Prostate gland (tissue), 2 donors: Measurements from ENCODE around the gene PTDSS2. TPM values are rescaled to one million over a fixed set of nuclear protein-coding genes. Genes with fewer than 3 reads are reported as not detected.

Source experiments
- DNase-seq: peaks from one replicate; pipeline ENCODE4 v3.0.0-alpha.2; 2019; ENCODE audit warnings: low spot score
- H3K27ac ChIP-seq, 2 donors: fragments of 200-600 bp; sonication (generic); 2 replicates each; pipeline ENCODE4 v1.5.1; 2017 to 2019
- H3K27me3 ChIP-seq: fragments of 200-600 bp; sonication (generic); replicated peaks from 2 replicates; pipeline ENCODE4 v1.5.1; 2019; ENCODE audit not compliant: insufficient read depth
- H3K36me3 ChIP-seq, 2 donors: fragments of 200-600 bp; sonication (generic); 1 replicate in 1 of 2; 2 replicates in 1 of 2; pipeline versions ENCODE4 v1.5.1 to v1.8.1; 2017 to 2019
- H3K4me1 ChIP-seq: fragments of 200-600 bp; sonication (generic); replicated peaks from 2 replicates; pipeline ENCODE4 v1.5.1; 2019
- H3K4me3 ChIP-seq, 2 donors: fragments of 200-600 bp; sonication (generic); 2 replicates each; pipeline ENCODE4 v1.5.1; 2017 to 2019
- H3K9me3 ChIP-seq: fragments of 200-600 bp; sonication (generic); 2 replicates; pipeline ENCODE4 v1.5.1; 2017
- CTCF ChIP-seq, 4 experiments: fragments of 200-600 bp in 2 of 4; fragments of 450-650 bp in 2 of 4; sonication (generic) in 2 of 4; IDR thresholded peaks; 1 replicate in 3 of 4; 2 replicates in 1 of 4; pipeline ENCODE4 v1.5.1; 2016 to 2019; ENCODE audit warnings: antibody characterized with exemption in 4 of 4, mild to moderate bottlenecking in 2 of 4, moderate library complexity in 2 of 4
- POLR2A ChIP-seq: fragments of 450-650 bp; IDR thresholded peaks from one replicate; pipeline ENCODE4 v1.6.1; 2016; ENCODE audit warnings: antibody characterized with exemption, mild to moderate bottlenecking
- POLR2AphosphoS5 ChIP-seq: sonication (generic); formaldehyde crosslinking; IDR thresholded peaks from one replicate; pipeline ENCODE4 v1.6.1; 2017; ENCODE audit warnings: antibody characterized with exemption
- WGBS: methylation state at CpG from one replicate; pipeline ENCODE4 v1.1.5; 2018; 5-methylcytosine and 5-hydroxymethylcytosine counted together
- intact Hi-C: fragments of 100-400 bp; cut with DNase I; formaldehyde crosslinking; loops from one replicate; pipeline ENCODE4 v1.14.2; 2022
- total RNA-seq, 2 donors: library from RNA; depleted of rRNA; stranded (reverse); fragments of >200 nt; gene quantifications; one replicate each; pipeline ENCODE4 v1.1.0, GENCODE V29; 2016

Gene PTDSS2
- total RNA-seq, 2 donors from 2014 or later, result 46.3 to 50.3 TPM

DNA sequence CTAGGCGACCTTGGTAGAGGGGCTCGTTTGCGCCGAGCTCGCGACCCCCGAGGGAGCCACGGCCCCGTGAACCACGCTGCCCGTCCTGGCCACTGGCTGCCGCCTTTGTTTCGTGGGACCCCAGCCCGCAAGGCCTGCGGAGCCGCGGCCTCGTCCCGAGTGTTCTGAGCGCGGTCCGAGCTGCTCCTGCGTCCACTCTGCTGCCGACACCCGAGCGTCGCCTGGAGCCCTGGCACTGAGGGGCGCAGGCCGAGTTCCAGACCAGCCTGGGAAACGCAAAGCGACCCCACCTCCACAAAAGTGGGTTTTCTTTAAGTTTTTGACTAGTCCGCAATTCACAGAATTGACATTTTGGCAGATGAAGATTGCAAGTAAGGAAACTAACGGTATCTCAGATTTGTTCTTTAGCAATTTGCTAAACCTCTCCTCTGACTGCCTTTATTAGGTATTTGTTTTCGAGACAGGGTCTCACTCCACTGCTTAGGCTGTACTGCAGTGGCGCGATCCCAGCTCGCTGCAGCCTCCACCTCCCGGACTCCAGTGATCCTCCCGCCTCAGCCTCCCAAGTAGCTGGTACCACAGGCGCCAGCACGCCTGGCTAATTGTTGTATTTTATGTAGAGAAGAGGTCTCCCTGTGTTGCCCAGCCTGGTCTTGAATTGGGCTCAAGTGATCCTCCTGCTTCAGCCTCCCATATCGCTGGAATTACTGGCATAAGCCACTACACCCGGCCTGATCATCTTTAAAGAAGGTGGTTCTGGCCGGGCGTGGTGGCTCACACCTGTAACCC, 57.8 kb downstream of the PTDSS2 start:
- peaks cover 14% of the 10 kb centered on the region for H3K4me1 ChIP-seq
- TF ChIP-seq POLR2AphosphoS5 (no peak), POLR2A (no peak), CTCF (IDR thresholded peaks at IDR 0.05) (no peak)
- H3K27me3 ChIP-seq, result no peaks in the 10 kb centered on the region
- intact Hi-C loops, result loop anchor here (5.0 to 10.0 kb wide), 2 partner anchors 101 to 273 kb away; partner anchors contain the start of genes PSMD13 and SIRT3
- 33% methylated on average over 45 of the region's 45 CpGs for WGBS
- DNase-seq, result no peak
- peak overlapping the region; percentile 79 to 92 for H3K4me3 ChIP-seq
- no peaks in the 10 kb centered on the region for H3K9me3 ChIP-seq
- H3K36me3 ChIP-seq, result no peaks in the 10 kb centered on the region
- H3K27ac ChIP-seq, result peak overlapping the region; percentile 99

GRCh38 chr11:508956-509355, 58.9 kb downstream of the PTDSS2 start:
- Histone ChIP-seq H3K36me3 (no peaks in the 10 kb centered on the region), H3K9me3 (no peaks in the 10 kb centered on the region), H3K4me3 (no peak overlapping the region), H3K4me1 (peaks cover 14% of the 10 kb centered on the region), H3K27ac (no peak overlapping the region), H3K27me3 (no peaks in the 10 kb centered on the region)
- intact Hi-C loops, result loop anchor here (5.0 to 10.0 kb wide), 2 partner anchors 102 to 274 kb away; partner anchors contain the start of genes PSMD13 and SIRT3
- WGBS, result 84% methylated on average over 5 of the region's 5 CpGs
- no peak for DNase-seq
- TF ChIP-seq CTCF (IDR thresholded peaks at IDR 0.05), result no peak
- no peak for TF ChIP-seq POLR2A
- TF ChIP-seq POLR2AphosphoS5, result no peak

DNA sequence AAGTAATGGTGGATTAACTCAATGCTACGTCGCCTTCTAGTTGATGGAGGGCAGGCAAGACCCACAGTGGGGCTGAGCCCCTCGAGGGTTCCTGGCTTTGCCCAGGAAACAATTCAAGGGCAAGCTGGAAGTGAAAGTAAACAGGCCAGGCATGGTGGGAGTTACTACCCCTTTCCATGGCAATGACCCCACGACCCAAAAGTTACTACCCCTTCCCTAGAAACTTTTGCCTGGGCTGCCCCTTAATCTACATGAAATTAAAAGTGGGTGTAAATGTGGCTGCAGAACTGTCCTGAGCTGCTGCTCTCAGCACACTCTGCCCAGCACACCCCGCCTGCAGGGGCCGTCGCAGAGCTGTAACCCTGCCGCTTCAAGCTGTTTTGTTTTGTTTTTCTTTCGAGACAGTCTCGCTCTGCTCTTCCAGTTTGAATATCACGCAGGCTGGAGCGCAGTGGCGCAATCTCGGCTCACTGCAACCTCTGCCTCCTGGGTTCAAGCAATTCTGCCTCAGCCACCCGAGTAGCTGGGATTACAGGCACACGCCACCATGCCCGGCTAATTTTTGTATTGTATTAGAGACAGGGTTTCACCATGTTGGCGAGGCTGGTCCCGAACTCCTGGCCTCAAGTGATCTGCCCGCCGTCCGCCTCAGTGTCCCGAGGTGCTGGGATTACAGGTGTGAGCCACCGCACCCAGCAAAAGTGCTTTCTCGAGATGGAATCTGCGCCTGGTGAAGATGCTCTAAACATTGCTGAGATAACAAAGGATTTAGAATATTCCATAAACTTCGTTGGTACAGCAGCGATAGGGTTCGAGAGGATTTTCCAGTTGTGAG, 62.9 kb downstream of the PTDSS2 start:
- peaks cover 2% of the 10 kb centered on the region for H3K4me1 ChIP-seq
- no peak overlapping the region for H3K27ac ChIP-seq
- H3K27me3 ChIP-seq, result no peaks in the 10 kb centered on the region
- 93% methylated on average over 29 of the region's 29 CpGs for WGBS
- intact Hi-C loops, result no loop called here
- no peak overlapping the region for H3K4me3 ChIP-seq
- H3K36me3 ChIP-seq, result no peaks in the 10 kb centered on the region
- DNase-seq, result no peak
- TF ChIP-seq CTCF (IDR thresholded peaks at IDR 0.05), result no peak
- no peak for TF ChIP-seq POLR2A
- TF ChIP-seq POLR2AphosphoS5, result no peak
- no peaks in the 10 kb centered on the region for H3K9me3 ChIP-seq

GRCh38 chr11:514606-515005, 64.5 kb downstream of the PTDSS2 start:
- H3K4me1 ChIP-seq, result no peaks in the 10 kb centered on the region
- TF ChIP-seq POLR2AphosphoS5 (no peak), CTCF (IDR thresholded peaks at IDR 0.05) (no peak), POLR2A (no peak)
- intact Hi-C loops, result loop anchor here (5.0 kb wide), 1 partner anchor 62 kb away; the partner anchor contains the start of gene PTDSS2
- H3K9me3 ChIP-seq, result no peaks in the 10 kb centered on the region
- WGBS, result 80% methylated on average over 10 of the region's 10 CpGs
- no peaks in the 10 kb centered on the region for H3K27me3 ChIP-seq
- no peaks in the 10 kb centered on the region for H3K36me3 ChIP-seq
- H3K27ac ChIP-seq, result peak overlapping the region in 1 of 2 donors; percentile 71
- H3K4me3 ChIP-seq, result no peak overlapping the region
- DNase-seq, result no peak
